ENCODE measurements around the gene ADGRG3. TPM values are rescaled to one million over a fixed set of nuclear protein-coding genes. Genes with fewer than 3 reads are reported as not detected.
A peak's percentile ranks its signal among the peaks of the same experiment; 100 is the strongest.

The ADGRG3 gene
- total and polyA plus RNA-seq, 2 of the 13 experiments (the other 11 are each of a cell fraction or from before 2014, with no cell fraction given), result 2.7 to 11.8 TPM

DNA sequence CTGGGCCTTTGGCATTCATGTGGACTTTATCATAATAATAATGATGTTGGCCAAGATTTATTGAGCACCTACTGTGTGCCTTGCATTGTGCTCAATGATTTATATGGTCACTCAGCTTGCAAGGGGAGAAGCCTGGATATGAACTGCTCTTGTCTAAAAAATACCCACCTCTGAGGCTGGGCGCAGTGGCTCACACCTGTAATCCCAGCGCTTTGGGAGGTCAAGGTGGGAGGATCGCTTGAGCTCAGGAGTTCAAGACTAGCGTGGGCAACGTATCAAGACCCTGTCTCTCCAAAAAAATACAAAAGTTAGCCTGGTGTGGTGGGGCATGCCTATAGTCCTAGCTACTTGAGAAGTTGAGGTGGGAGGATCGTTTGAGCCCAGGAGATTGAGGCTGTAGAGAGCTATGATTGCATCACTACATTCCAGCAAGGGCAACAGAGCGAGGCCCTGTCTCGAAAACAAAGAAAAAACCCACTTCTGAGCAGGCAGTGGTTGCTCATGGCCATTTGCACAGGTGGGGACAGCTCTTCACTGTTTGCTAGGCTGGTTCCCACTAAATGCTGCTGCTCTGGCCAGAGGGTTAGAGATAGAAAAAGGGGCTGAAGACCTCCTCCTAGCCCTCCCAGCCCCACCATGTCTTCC, 43.9 kb upstream of the ADGRG3 start (continued):
- TF ChIP-seq, protein P1, sequence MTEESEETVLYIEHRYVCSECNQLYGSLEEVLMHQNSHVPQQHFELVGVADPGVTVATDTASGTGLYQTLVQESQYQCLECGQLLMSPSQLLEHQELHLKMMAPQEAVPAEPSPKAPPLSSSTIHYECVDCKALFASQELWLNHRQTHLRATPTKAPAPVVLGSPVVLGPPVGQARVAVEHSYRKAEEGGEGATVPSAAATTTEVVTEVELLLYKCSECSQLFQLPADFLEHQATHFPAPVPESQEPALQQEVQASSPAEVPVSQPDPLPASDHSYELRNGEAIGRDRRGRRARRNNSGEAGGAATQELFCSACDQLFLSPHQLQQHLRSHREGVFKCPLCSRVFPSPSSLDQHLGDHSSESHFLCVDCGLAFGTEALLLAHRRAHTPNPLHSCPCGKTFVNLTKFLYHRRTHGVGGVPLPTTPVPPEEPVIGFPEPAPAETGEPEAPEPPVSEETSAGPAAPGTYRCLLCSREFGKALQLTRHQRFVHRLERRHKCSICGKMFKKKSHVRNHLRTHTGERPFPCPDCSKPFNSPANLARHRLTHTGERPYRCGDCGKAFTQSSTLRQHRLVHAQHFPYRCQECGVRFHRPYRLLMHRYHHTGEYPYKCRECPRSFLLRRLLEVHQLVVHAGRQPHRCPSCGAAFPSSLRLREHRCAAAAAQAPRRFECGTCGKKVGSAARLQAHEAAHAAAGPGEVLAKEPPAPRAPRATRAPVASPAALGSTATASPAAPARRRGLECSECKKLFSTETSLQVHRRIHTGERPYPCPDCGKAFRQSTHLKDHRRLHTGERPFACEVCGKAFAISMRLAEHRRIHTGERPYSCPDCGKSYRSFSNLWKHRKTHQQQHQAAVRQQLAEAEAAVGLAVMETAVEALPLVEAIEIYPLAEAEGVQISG (CRISPR knock-in tag; IDR thresholded peaks at IDR 0.05), result peak; percentile 27; the same call in 1 of the 2 replicates
- TF ChIP-seq ZNF703 (CRISPR knock-in tag; IDR thresholded peaks at IDR 0.05; ENCODE audit: borderline replicate concordance) (no peak), FOXK2 (IDR thresholded peaks at IDR 0.05) (no peak), ZNF329 (CRISPR knock-in tag; IDR thresholded peaks at IDR 0.05; ENCODE audit: low read depth) (0 out of 2 replicates have a peak, but pooled peaks have one; percentile 49), NR2F6 (IDR thresholded peaks at IDR 0.05) (no peak), NR2F6 (CRISPR knock-in tag; IDR thresholded peaks at IDR 0.05) (peak; percentile 57; the same call in 1 of the 2 replicates), ZNF17 (CRISPR knock-in tag; IDR thresholded peaks at IDR 0.05) (no peak), HNF4A (CRISPR knock-in tag; IDR thresholded peaks at IDR 0.05) (peak; percentile 47; the same call in 1 of the 2 replicates), PITX1 (CRISPR knock-in tag; IDR thresholded peaks at IDR 0.05) (no peak), EHMT2 (IDR thresholded peaks at IDR 0.05; ENCODE audit: borderline replicate concordance, low read depth, low read length) (0 out of 2 replicates have a peak, but pooled peaks have one; percentile 4), ZNF335 (CRISPR knock-in tag; IDR thresholded peaks at IDR 0.05) (peak; percentile 38; the same call in 1 of the 2 replicates), ELF3 (CRISPR knock-in tag; IDR thresholded peaks at IDR 0.05) (peak; percentile 44; the same call in 1 of the 2 replicates), THAP11 (CRISPR knock-in tag; IDR thresholded peaks at IDR 0.05) (peak; percentile 51; the same call in 1 of the 2 replicates), SP5 (CRISPR knock-in tag; IDR thresholded peaks at IDR 0.05; ENCODE audit: borderline replicate concordance, low read depth) (peak; percentile 23; the same call in 1 of the 2 replicates), ZBTB7A (CRISPR knock-in tag; IDR thresholded peaks at IDR 0.05) (no peak), AKAP8 (CRISPR knock-in tag; IDR thresholded peaks at IDR 0.05) (no peak), ISL2 (CRISPR knock-in tag; IDR thresholded peaks at IDR 0.05) (0 out of 2 replicates have a peak, but pooled peaks have one; percentile 29), ZBTB7B (CRISPR knock-in tag; IDR thresholded peaks at IDR 0.05) (peak; percentile 51; the same call in 1 of the 2 replicates), CBFB (CRISPR knock-in tag; IDR thresholded peaks at IDR 0.05) (0 out of 2 replicates have a peak, but pooled peaks have one; percentile 39), GPN1 (CRISPR knock-in tag; IDR thresholded peaks at IDR 0.05; ENCODE audit: borderline replicate concordance) (no peak), KLF12 (CRISPR knock-in tag; IDR thresholded peaks at IDR 0.05; ENCODE audit: borderline replicate concordance) (0 out of 2 replicates have a peak, but pooled peaks have one; percentile 32), SOX6 (IDR thresholded peaks at IDR 0.05) (no peak), SOX6 (CRISPR knock-in tag; IDR thresholded peaks at IDR 0.05) (peak; percentile 84), ZNF557 (CRISPR knock-in tag; IDR thresholded peaks at IDR 0.05) (no peak), ZNF530 (CRISPR knock-in tag; IDR thresholded peaks at IDR 0.05; ENCODE audit: low read depth) (no peak), SAP130 (CRISPR knock-in tag; IDR thresholded peaks at IDR 0.05; ENCODE audit: low read depth) (peak; percentile 48)
- TF ChIP-seq, protein P2, sequence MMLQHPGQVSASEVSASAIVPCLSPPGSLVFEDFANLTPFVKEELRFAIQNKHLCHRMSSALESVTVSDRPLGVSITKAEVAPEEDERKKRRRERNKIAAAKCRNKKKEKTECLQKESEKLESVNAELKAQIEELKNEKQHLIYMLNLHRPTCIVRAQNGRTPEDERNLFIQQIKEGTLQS (CRISPR knock-in tag; IDR thresholded peaks at IDR 0.05), result peak; percentile 97
- TF ChIP-seq, protein P3, sequence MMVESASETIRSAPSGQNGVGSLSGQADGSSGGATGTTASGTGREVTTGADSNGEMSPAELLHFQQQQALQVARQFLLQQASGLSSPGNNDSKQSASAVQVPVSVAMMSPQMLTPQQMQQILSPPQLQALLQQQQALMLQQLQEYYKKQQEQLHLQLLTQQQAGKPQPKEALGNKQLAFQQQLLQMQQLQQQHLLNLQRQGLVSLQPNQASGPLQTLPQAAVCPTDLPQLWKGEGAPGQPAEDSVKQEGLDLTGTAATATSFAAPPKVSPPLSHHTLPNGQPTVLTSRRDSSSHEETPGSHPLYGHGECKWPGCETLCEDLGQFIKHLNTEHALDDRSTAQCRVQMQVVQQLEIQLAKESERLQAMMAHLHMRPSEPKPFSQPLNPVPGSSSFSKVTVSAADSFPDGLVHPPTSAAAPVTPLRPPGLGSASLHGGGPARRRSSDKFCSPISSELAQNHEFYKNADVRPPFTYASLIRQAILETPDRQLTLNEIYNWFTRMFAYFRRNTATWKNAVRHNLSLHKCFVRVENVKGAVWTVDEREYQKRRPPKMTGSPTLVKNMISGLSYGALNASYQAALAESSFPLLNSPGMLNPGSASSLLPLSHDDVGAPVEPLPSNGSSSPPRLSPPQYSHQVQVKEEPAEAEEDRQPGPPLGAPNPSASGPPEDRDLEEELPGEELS (CRISPR knock-in tag; IDR thresholded peaks at IDR 0.05), result peak; percentile 53; the same call in 1 of the 2 replicates

Measured in HepG2 (cell line).